Caco-2 (cell line): ENCODE data around the gene MRPL50. TPM values are rescaled to one million over a fixed set of nuclear protein-coding genes. Genes with fewer than 3 reads are reported as not detected.

ENCODE experiments used
- BruUV-seq: library from RNA; stranded (reverse); fragments of 400-500 nt; replicated peaks from 2 replicates; lab custom pipeline; 2021; lab: Mats Ljungman, UMichigan
- CTCF ChIA-PET: fragments of 300-600 bp; sonication (Branson Sonifier 250); formaldehyde crosslinking; loops from one replicate; lab custom pipeline; 2022; ENCODE audit warnings: antibody characterized with exemption; lab: Charles Lee
- POLR2A ChIA-PET: fragments of 300-600 bp; sonication (Branson Sonifier 250); formaldehyde crosslinking; loops from one replicate; lab custom pipeline; 2022; ENCODE audit warnings: antibody characterized with exemption; lab: Charles Lee
- DNase-seq, 2 experiments: peaks; one replicate each; pipeline versions ENCODE4 v3.0.0 to v3.0.0-alpha.2; 2020 to 2022
- H3K27me3 ChIP-seq: replicated peaks from 2 replicates; pipeline ENCODE4 v1.6.0; 2011; ENCODE audit warnings: low read length; ENCODE audit not compliant: control insufficient read depth, insufficient read depth
- H3K36me3 ChIP-seq: 2 replicates; pipeline ENCODE4 v1.5.1; 2011; ENCODE audit warnings: low read length; ENCODE audit not compliant: control insufficient read depth, insufficient read depth
- H3K4me1 ChIP-seq: fragments of 250-450 bp; sonication (Bioruptor Pico); 2 replicates; pipeline ENCODE4 v1.5.1; 2020; ENCODE audit warnings: mild to moderate bottlenecking
- H3K4me3 ChIP-seq: 2 replicates; pipeline ENCODE4 v1.5.1; 2011; ENCODE audit warnings: low read depth, mild to moderate bottlenecking, control low read depth, low read length
- H3K9me3 ChIP-seq: fragments of 250-450 bp; sonication (Bioruptor Pico); 2 replicates; pipeline ENCODE4 v1.5.1; 2020; ENCODE audit warnings: mild to moderate bottlenecking, moderate library complexity
- H3K27ac Mint-ChIP-seq: one replicate; pipeline ENCODE4 v1.8.0; 2022; ENCODE audit warnings: mixed read lengths; ENCODE audit not compliant: unreplicated experiment
- H3K27me3 Mint-ChIP-seq: one replicate; pipeline ENCODE4 v1.8.0; 2022; ENCODE audit warnings: mixed read lengths; ENCODE audit not compliant: insufficient read depth, unreplicated experiment
- H3K36me3 Mint-ChIP-seq: one replicate; pipeline ENCODE4 v1.8.0; 2022; ENCODE audit warnings: mild to moderate bottlenecking, mixed read lengths; ENCODE audit not compliant: insufficient read depth, unreplicated experiment
- H3K4me1 Mint-ChIP-seq: one replicate; pipeline ENCODE4 v1.8.0; 2022; ENCODE audit warnings: low read depth, mixed read lengths; ENCODE audit not compliant: unreplicated experiment
- H3K4me3 Mint-ChIP-seq: one replicate; pipeline ENCODE4 v1.8.0; 2022; ENCODE audit warnings: mild to moderate bottlenecking, moderate library complexity, mixed read lengths; ENCODE audit not compliant: unreplicated experiment
- H3K9me3 Mint-ChIP-seq: one replicate; pipeline ENCODE4 v1.8.0; 2022; ENCODE audit warnings: mixed read lengths; ENCODE audit not compliant: unreplicated experiment
- CTCF ChIP-seq, 2 experiments: fragments of 200-600 bp in 1 of 2; IDR thresholded peaks; 1 replicate in 1 of 2; 2 replicates in 1 of 2; pipeline versions ENCODE4 v1.5.1 to v1.8.0; 2011 to 2022; ENCODE audit warnings: antibody characterized with exemption in 1 of 2, control low read depth in 1 of 2, inconsistent platforms in 1 of 2, low read depth in 1 of 2, low read length in 1 of 2, mild to moderate bottlenecking in 1 of 2, moderate library complexity in 1 of 2; ENCODE audit not compliant: insufficient read depth in 1 of 2, severe bottlenecking in 1 of 2, unreplicated experiment in 1 of 2
- intact Hi-C: fragments of 100-400 bp; cut with micrococcal nuclease; formaldehyde crosslinking; loops from one replicate; pipeline ENCODE4 v1.10.0; 2022; ENCODE audit not compliant: unreplicated experiment
- total RNA-seq: library from RNA; stranded (reverse); gene quantifications from 2 replicates; pipeline ENCODE4 v1.2.3, GENCODE V29; 2022

Gene MRPL50
- total RNA-seq, 1 experiment from 2014 or later, result 15.6 TPM

- TF ChIP-seq CTCF (IDR thresholded peaks at IDR 0.05; ENCODE audit: insufficient read depth in 1 of 2, low read depth in 1 of 2, low read length in 1 of 2, severe bottlenecking in 1 of 2, unreplicated experiment in 1 of 2), result no peak
- Histone ChIP-seq H3K9me3 (peaks cover 4% of the 10 kb centered on the region; the same call in 1 of the 2 replicates), H3K27me3 (no peaks in the 10 kb centered on the region), H3K4me3 (no peak overlapping the region), H3K36me3 (no peaks in the 10 kb centered on the region), H3K4me1 (peaks cover 10% of the 10 kb centered on the region)
- Mint-ChIP-seq H3K36me3 (peaks cover 4% of the 10 kb centered on the region), H3K4me3 (no peak overlapping the region), H3K4me1 (no peaks in the 10 kb centered on the region), H3K9me3 (peaks cover 11% of the 10 kb centered on the region), H3K27ac (no peak overlapping the region), H3K27me3 (no peaks in the 10 kb centered on the region)
- ChIA-PET POLR2A (no interaction called here), CTCF (interaction anchor here (0.7 kb wide), 1 partner anchor 30 kb away, joined by 3 read pairs; no protein-coding TSS in a partner anchor)
- intact Hi-C loops, result no loop called here
- DNase-seq, result no peak
- BruUV-seq, result no TSS peak
Measured at GRCh38 chr9:101418518-101419430, 20.4 kb upstream of the MRPL50 start.

GRCh38 chr9:101417977-101418376 is 19.6 kb upstream of the MRPL50 start:
- no peaks in the 10 kb centered on the region for H3K27me3 Mint-ChIP-seq
- Histone ChIP-seq H3K36me3 (no peaks in the 10 kb centered on the region), H3K4me1 (peaks cover 10% of the 10 kb centered on the region), H3K27me3 (no peaks in the 10 kb centered on the region), H3K9me3 (peaks cover 6% of the 10 kb centered on the region; the same call in 1 of the 2 replicates), H3K4me3 (no peak overlapping the region)
- H3K4me3 Mint-ChIP-seq, result no peak overlapping the region
- TF ChIP-seq CTCF (IDR thresholded peaks at IDR 0.05; ENCODE audit: insufficient read depth in 1 of 2, low read depth in 1 of 2, low read length in 1 of 2, severe bottlenecking in 1 of 2, unreplicated experiment in 1 of 2), result no peak
- peaks cover 19% of the 10 kb centered on the region for H3K9me3 Mint-ChIP-seq
- no TSS peak for BruUV-seq
- no peak overlapping the region for H3K27ac Mint-ChIP-seq
- peaks cover 9% of the 10 kb centered on the region for H3K36me3 Mint-ChIP-seq
- H3K4me1 Mint-ChIP-seq, result no peaks in the 10 kb centered on the region
- ChIA-PET POLR2A (no interaction called here), CTCF (no interaction called here)
- intact Hi-C loops, result no loop called here
- no peak for DNase-seq

- DNase-seq, result no peak
- ChIA-PET POLR2A (no interaction called here), CTCF (no interaction called here)
- Mint-ChIP-seq H3K27me3 (no peaks in the 10 kb centered on the region), H3K4me3 (no peak overlapping the region), H3K9me3 (peaks cover 21% of the 10 kb centered on the region), H3K36me3 (peaks cover 9% of the 10 kb centered on the region), H3K27ac (no peak overlapping the region), H3K4me1 (no peaks in the 10 kb centered on the region)
- no peak for TF ChIP-seq CTCF (IDR thresholded peaks at IDR 0.05; ENCODE audit: insufficient read depth in 1 of 2, low read depth in 1 of 2, low read length in 1 of 2, severe bottlenecking in 1 of 2, unreplicated experiment in 1 of 2)
- peaks cover 10% of the 10 kb centered on the region for H3K4me1 ChIP-seq
- no peak overlapping the region for H3K4me3 ChIP-seq
- peaks cover 12% of the 10 kb centered on the region for H3K9me3 ChIP-seq
- no TSS peak for BruUV-seq
- no peaks in the 10 kb centered on the region for H3K36me3 ChIP-seq
- H3K27me3 ChIP-seq, result no peaks in the 10 kb centered on the region
- intact Hi-C loops, result no loop called here
Measured at GRCh38 chr9:101417389-101417788, 19.0 kb upstream of the MRPL50 start.
